Muscle layer of duodenum (tissue), 2 donors: ENCODE results near the gene ASAP3.

Experiments used
- H3K27ac ChIP-seq: one replicate; pipeline ENCODE4 v1.7.0; 2013; ENCODE audit warnings: mild to moderate bottlenecking, low read length
- H3K27me3 ChIP-seq: one replicate; pipeline ENCODE4 v1.7.0; 2013; ENCODE audit warnings: low read depth, mild to moderate bottlenecking, control low read depth, low read length
- H3K36me3 ChIP-seq, 2 donors: one replicate each; pipeline ENCODE4 v1.7.0; 2013; ENCODE audit warnings: low read length in 2 of 2, control low read depth in 1 of 2, mild to moderate bottlenecking in 1 of 2; ENCODE audit not compliant: insufficient read depth in 2 of 2, control insufficient read depth in 1 of 2
- H3K4me1 ChIP-seq, 2 donors: one replicate each; pipeline ENCODE4 v1.7.0; 2013; ENCODE audit warnings: low read length in 2 of 2, mild to moderate bottlenecking in 2 of 2, control low read depth in 1 of 2, moderate library complexity in 1 of 2; ENCODE audit not compliant: insufficient read depth in 2 of 2, control insufficient read depth in 1 of 2
- H3K4me3 ChIP-seq, 2 donors: one replicate each; pipeline ENCODE4 v1.7.0; 2013; ENCODE audit warnings: low read length in 2 of 2, low read depth in 1 of 2, mild to moderate bottlenecking in 1 of 2
- H3K9me3 ChIP-seq, 2 donors: one replicate each; pipeline ENCODE4 v1.7.0; 2013; ENCODE audit warnings: low read length in 2 of 2, control low read depth in 1 of 2, mild to moderate bottlenecking in 1 of 2; ENCODE audit not compliant: control insufficient read depth in 1 of 2
- donor health status: healthy.

The ASAP3 gene

DNA sequence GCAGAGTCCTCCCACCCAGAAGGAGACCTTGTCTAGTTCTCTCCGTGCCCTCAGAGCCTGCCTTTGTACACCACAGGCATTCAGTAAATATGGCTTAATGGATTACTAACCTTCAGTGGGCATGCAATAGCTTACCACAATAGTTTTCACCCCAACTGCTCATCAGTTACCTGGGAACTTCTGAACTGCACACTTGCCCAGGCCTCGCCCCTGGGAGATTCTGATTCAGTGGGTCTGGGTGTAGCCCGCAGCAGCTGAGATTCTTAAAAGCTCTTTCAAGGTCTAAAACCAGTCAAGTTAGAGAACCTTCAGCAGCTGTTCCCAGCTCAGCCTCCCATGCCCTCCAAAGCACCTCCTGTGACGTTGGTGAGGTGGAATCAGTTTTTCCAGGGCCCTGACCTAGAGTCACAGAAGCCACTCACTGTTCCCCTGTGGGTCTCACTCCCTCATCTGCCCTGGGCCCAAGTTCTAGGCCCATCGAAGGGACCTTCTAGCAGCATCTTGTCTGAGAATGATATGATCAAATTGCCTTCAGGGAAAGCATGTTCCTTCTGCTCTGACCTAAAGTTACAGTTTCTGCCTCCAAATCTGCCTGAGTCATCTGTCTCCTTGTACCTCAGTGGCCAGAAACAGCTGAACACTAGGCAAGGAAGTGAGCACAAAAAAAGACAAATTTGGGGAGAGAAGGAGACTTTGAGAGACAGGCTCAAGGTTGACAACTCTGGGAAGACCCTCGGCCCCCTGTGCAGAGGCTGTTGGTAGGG is 10.8 kb downstream of the ASAP3 start:
- H3K27ac ChIP-seq, result no peak overlapping the region
- H3K36me3 ChIP-seq, result no peaks in the 10 kb centered on the region
- no peak overlapping the region for H3K4me3 ChIP-seq
- H3K27me3 ChIP-seq, result no peaks in the 10 kb centered on the region
- no peaks in the 10 kb centered on the region for H3K9me3 ChIP-seq
- H3K4me1 ChIP-seq, result peaks cover 0 to 13% of the 10 kb centered on the region in 2 donors

DNA sequence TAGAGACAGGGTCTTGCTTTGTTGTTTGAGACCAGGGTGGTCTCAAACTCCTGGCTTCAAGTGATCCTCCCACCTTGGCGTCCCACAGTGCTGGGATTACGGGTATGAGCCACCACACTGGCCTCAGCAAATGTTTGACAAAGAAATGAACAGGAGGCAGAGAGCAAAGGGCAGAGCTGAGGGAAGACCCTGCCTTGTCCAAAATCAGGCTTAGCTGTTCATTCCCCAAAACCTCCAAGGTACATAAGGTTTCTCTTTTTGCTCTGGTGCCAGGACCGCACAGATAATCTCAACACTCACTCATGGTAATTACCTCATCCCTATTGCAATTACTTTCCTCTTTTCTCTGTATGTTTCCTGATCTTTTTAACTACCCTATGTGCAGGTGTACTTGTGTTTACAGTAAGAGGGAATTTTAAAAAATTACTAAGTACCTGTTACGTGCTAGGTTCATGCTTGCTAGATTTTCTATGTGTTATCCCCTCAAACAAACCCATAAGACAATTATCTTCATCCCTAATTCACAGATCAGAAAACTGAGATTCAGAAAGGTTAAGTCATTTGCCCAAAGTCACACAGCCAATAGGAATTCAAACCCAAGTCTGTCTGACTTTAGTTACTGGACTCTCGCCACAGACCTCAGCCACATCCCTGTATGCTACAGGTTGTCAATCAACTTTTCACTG is 11.5 kb downstream of the ASAP3 start:
- Histone ChIP-seq H3K4me3 (no peak overlapping the region), H3K27me3 (no peaks in the 10 kb centered on the region), H3K9me3 (no peaks in the 10 kb centered on the region), H3K36me3 (no peaks in the 10 kb centered on the region), H3K4me1 (peaks cover 0 to 13% of the 10 kb centered on the region in 2 donors), H3K27ac (no peak overlapping the region)

DNA sequence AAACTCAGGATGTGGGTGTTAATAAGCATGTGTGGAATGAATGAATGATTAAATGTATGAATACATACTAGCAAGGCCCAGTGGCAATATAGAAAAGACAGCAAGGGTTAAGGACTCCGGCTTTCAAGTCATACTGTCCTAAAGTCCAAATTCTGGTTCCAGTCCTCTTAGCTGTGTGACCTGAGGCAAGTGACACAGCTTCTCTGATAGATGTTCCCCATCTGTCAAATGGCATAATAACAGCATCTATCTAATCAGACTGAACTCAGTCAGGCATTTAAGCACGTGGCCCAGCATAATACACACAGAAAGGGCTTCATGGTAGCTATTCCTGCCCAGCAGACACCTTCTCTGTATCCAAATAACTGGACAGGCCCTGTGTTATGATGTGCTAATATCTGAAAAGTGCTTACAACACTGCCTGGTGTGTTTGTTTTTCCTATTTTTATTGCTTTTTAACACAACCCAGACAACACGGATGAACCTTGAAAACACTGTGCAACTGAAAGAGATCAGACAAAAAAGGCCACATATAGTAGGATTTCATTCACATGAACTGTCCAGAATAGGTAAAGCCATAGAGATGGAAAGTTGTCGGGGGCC is 12.4 kb downstream of the ASAP3 start:
- Histone ChIP-seq H3K4me3 (no peak overlapping the region), H3K27ac (no peak overlapping the region), H3K27me3 (no peaks in the 10 kb centered on the region), H3K9me3 (no peaks in the 10 kb centered on the region), H3K36me3 (no peaks in the 10 kb centered on the region), H3K4me1 (peaks cover 0 to 13% of the 10 kb centered on the region in 2 donors)

DNA sequence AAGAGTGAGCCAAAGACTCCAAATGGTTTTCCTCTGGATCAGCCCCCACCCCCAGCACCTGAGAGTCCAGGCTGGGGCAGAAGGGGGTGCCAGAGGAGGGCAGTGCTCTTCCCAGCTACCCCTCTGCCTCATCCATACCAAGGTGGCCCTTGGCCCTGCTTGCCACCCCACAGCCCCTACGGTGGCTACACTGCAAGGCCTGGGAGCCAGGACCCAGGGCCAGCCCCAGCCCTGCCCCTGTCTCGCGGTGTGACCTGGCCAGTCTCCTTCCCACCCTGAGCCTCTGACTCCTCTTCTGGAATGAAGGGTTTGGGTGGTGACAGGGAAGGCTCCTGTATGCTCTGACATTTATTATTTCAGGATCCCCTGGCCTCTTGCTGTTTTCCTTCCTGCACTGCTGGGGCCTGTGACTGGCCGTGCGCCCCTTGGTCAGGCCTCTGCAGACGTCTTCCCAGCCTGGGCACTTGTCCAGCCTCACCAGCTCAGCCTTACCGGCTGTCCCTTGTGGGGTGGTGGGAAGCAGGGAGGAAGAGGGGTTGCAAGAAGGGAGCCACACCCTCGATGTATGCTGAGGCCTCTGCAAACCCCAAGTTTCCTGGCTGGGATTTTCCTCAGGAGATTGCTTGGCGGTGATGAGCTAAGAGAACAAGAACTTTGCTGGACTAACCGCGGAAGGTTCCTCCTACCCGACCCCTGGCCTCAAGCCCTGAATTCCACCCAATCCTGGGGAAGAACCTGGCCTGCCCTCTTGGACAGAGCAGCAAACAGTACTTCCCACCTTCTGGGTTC is 13.5 kb downstream of the ASAP3 start:
- no peaks in the 10 kb centered on the region for H3K9me3 ChIP-seq
- H3K36me3 ChIP-seq, result no peaks in the 10 kb centered on the region
- H3K4me3 ChIP-seq, result no peak overlapping the region
- no peaks in the 10 kb centered on the region for H3K27me3 ChIP-seq
- peaks cover 0 to 11% of the 10 kb centered on the region in 2 donors for H3K4me1 ChIP-seq
- H3K27ac ChIP-seq, result no peak overlapping the region

DNA sequence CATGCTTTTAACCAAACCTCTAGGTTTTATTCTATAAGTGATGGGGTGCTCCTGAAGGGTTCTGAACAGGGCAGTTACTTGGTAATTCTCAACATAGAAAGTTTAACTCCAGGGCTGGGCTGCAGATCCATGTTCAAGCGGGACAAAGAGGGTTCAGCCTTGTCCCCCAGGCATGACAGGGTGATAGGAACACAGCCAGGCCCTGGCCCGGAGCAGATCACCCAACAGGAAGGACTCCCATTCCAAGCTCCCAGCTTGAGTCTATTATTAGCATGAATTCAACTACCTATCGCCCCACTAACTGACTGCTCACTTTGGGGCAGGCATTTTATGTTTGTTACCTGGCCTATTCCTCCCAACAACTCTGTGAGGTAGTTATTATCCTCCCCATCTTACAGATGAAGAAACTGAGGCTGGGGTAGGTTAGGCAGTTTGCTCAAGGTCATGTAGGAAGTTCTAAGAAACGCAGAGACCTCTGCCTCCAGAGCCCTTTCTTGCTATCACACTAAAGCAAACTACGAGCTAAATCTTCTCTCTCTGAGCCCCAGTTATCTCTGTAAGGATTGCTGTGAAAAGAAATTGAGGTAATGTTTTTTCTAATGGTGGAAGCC is 14.5 kb downstream of the ASAP3 start:
- no peaks in the 10 kb centered on the region for H3K9me3 ChIP-seq
- H3K4me1 ChIP-seq, result peaks cover 0 to 6% of the 10 kb centered on the region in 2 donors
- H3K27me3 ChIP-seq, result no peaks in the 10 kb centered on the region
- H3K36me3 ChIP-seq, result no peaks in the 10 kb centered on the region
- no peak overlapping the region for H3K4me3 ChIP-seq
- no peak overlapping the region for H3K27ac ChIP-seq

DNA sequence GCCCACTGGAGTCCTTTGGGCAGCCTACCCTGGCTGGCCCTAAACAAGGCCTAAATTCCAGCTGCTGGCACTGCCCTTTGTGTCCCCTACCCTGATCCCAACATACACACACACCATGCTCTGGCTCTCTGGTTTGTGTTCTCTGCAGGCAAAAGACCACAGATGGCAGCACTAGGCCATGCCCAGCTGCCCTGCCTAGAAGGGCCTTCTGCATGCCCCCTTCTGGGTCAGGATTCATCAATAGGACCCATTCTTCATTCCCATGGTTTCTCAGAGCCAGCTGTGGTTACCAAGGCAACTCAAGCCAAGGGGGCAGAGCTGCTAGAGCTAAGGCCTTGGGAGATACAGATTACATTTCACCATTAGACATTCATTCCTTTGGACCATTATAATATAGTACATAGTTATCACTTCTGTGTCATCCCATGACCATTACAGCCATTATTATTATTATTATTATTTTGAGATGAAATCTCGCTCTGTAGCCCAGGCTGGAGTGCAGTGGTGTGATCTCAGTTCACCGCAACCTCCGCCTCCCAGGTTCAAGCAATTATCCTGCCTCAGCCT is 17.5 kb downstream of the ASAP3 start:
- no peaks in the 10 kb centered on the region for H3K9me3 ChIP-seq
- no peaks in the 10 kb centered on the region for H3K36me3 ChIP-seq
- peaks cover 0 to 4% of the 10 kb centered on the region in 2 donors for H3K4me1 ChIP-seq
- no peak overlapping the region for H3K27ac ChIP-seq
- no peaks in the 10 kb centered on the region for H3K27me3 ChIP-seq
- no peak overlapping the region for H3K4me3 ChIP-seq

DNA sequence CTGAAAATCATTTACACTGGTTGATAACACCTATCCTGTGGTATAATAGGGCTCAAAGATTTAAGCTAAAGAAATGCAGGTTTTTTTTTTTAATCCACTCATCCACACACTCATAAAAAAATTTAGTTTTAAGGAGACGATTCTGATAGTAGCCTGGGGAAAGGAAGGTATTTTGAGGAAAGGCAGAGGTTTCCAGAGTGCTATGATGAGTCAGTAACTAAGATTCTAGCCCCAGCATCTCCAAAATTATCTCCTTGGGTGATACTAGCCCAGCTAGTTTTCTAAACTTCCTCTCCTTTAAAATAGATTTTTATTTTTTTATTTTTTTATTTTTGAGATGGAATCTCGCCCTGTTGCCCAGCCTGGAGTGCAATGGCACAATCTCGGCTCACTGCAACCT is 20.7 kb downstream of the ASAP3 start:
- no peak overlapping the region for H3K27ac ChIP-seq
- no peaks in the 10 kb centered on the region for H3K9me3 ChIP-seq
- H3K4me3 ChIP-seq, result no peak overlapping the region
- H3K4me1 ChIP-seq, result no peaks in the 10 kb centered on the region
- H3K27me3 ChIP-seq, result no peaks in the 10 kb centered on the region
- H3K36me3 ChIP-seq, result peaks cover 0 to 4% of the 10 kb centered on the region in 2 donors

DNA sequence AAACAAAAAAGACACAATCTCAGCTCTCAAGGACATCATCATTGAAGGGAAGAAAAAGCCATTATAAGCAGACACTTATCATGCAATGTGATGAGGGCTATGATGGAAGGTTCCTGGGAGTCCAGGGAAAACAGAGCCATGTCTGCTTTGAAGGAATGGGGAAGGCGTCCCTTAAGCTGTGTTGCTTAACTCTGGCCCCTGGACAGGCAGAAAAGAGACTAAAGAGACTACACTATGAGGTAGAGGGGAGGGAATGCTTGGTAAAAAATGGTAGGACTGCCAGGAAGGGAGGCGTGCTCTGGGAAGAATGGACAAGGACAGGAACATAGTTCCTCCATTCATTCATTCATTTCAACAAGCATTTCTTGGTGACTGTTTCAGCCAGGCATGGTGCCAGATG is 21.2 kb downstream of the ASAP3 start:
- no peaks in the 10 kb centered on the region for H3K4me1 ChIP-seq
- no peaks in the 10 kb centered on the region for H3K27me3 ChIP-seq
- no peak overlapping the region for H3K27ac ChIP-seq
- peaks cover 0 to 4% of the 10 kb centered on the region in 2 donors for H3K36me3 ChIP-seq
- no peak overlapping the region for H3K4me3 ChIP-seq
- no peaks in the 10 kb centered on the region for H3K9me3 ChIP-seq

DNA sequence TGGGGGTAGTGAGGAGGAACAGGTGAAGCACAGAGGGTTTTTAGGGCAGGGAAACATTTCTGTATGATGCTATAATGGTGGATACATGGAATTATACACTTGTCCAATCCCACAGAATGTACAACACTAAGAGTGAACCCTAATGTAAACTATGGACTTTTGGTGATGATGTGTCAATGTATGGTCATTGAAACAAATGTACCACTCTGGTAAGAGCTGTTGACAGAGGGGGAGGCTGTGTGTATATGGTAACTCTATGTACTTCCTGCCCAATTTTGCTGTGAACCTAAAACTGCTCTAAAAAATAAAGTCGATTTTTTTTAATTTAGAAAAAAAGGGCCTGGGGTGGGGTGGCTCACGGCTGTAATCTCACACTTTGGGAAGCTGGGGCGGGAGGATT is 22.9 kb downstream of the ASAP3 start:
- Histone ChIP-seq H3K4me1 (no peaks in the 10 kb centered on the region), H3K27ac (no peak overlapping the region), H3K27me3 (no peaks in the 10 kb centered on the region), H3K36me3 (peaks cover 0 to 4% of the 10 kb centered on the region in 2 donors), H3K4me3 (no peak overlapping the region), H3K9me3 (no peaks in the 10 kb centered on the region)

DNA sequence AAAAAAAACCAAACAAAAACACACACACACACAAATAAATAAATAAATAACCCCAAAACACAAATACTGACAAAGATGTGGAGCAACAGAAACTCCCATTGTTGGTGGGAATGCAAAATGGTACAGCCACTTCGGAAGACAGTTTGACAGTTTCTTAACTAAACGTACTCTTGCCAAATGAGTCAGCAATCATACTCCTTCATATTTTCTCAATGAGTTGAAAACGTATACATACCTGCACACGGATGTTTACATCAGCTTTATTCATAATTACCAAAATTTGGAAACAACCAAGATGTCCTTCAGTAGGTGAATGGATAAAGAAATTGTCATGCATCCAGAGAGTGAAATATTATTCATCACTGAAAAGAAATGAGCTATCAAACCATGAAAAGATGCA is 23.5 kb downstream of the ASAP3 start:
- no peak overlapping the region for H3K4me3 ChIP-seq
- H3K27ac ChIP-seq, result no peak overlapping the region
- H3K9me3 ChIP-seq, result no peaks in the 10 kb centered on the region
- no peaks in the 10 kb centered on the region for H3K27me3 ChIP-seq
- peaks cover 3 to 8% of the 10 kb centered on the region in 2 donors for H3K36me3 ChIP-seq
- no peaks in the 10 kb centered on the region for H3K4me1 ChIP-seq
